CD14-positive monocyte (primary cell): ENCODE results near the gene GAGE12J. TPM values are rescaled to one million over a fixed set of nuclear protein-coding genes. Genes with fewer than 3 reads are reported as not detected.
"Not testable (repeated sequence)": the region's sequence is repeated elsewhere in the genome, so short reads cannot be mapped to it uniquely, and the experiment has no call there.

Experiments used
- DNase-seq, 3 donors: peaks; one replicate each; pipeline ENCODE4 v3.0.0-alpha.2; 2011 to 2022
- H2AFZ ChIP-seq: 2 replicates; pipeline ENCODE4 v1.6.0; 2012; ENCODE audit warnings: mild to moderate bottlenecking, low read depth, low read length, inconsistent platforms; ENCODE audit not compliant: insufficient read depth, poor library complexity, severe bottlenecking
- H3K27ac ChIP-seq, 2 donors: 1 replicate in 1 of 2; 2 replicates in 1 of 2; pipeline ENCODE4 v1.5.1; 2012 to 2013; ENCODE audit warnings: low read length in 2 of 2, control low read depth in 1 of 2, inconsistent platforms in 1 of 2, low read depth in 1 of 2, mild to moderate bottlenecking in 1 of 2
- H3K27me3 ChIP-seq, 2 donors: one replicate each; pipeline versions ENCODE4 v1.6.0 to v1.6.1; 2011 to 2013; ENCODE audit warnings: low read length in 2 of 2; ENCODE audit not compliant: control insufficient read depth in 2 of 2, insufficient read depth in 2 of 2
- H3K36me3 ChIP-seq, 2 donors: replicated peaks in 1 of 2; 1 replicate in 1 of 2; 2 replicates in 1 of 2; pipeline versions ENCODE4 v1.5.1 to v1.6.1; 2012 to 2013; ENCODE audit warnings: low read length in 2 of 2, control low read depth in 1 of 2, inconsistent platforms in 1 of 2, mild to moderate bottlenecking in 1 of 2; ENCODE audit not compliant: insufficient read depth in 2 of 2, control insufficient read depth in 1 of 2
- H3K4me1 ChIP-seq, 2 donors: 1 replicate in 1 of 2; 2 replicates in 1 of 2; pipeline versions ENCODE4 v1.5.1 to v1.6.1; 2012 to 2013; ENCODE audit warnings: low read length in 2 of 2, control low read depth in 1 of 2, inconsistent platforms in 1 of 2, mild to moderate bottlenecking in 1 of 2, moderate library complexity in 1 of 2; ENCODE audit not compliant: insufficient read depth in 2 of 2, control insufficient read depth in 1 of 2
- H3K4me2 ChIP-seq: replicated peaks from 2 replicates; pipeline ENCODE3; 2012; ENCODE audit warnings: low read length, moderate library complexity, mild to moderate bottlenecking; ENCODE audit not compliant: poor library complexity, severe bottlenecking; ENCODE audit errors: extremely low read depth
- H3K4me3 ChIP-seq, 3 experiments: fragments of 200-600 bp in 1 of 3; sonication (generic) in 1 of 3; replicated peaks in 1 of 3; 1 replicate in 2 of 3; 2 replicates in 1 of 3; pipeline ENCODE4 v1.5.1; 2011 to 2013; ENCODE audit warnings: low read length in 3 of 3, mild to moderate bottlenecking in 3 of 3, control low read depth in 2 of 3, low read depth in 2 of 3, inconsistent platforms in 1 of 3, moderate library complexity in 1 of 3
- H3K79me2 ChIP-seq: 2 replicates; pipeline ENCODE4 v1.6.0; 2012; ENCODE audit warnings: mild to moderate bottlenecking, control low read depth, inconsistent platforms, low read length, moderate library complexity; ENCODE audit not compliant: insufficient read depth
- H3K9ac ChIP-seq: 2 replicates; pipeline ENCODE4 v1.6.0; 2017; ENCODE audit warnings: low read length, mild to moderate bottlenecking; ENCODE audit not compliant: insufficient read depth, poor library complexity, severe bottlenecking
- H3K9me3 ChIP-seq, 2 donors: replicated peaks in 1 of 2; 1 replicate in 1 of 2; 2 replicates in 1 of 2; pipeline versions ENCODE4 v1.5.1 to v1.6.1; 2012 to 2013; ENCODE audit warnings: low read length in 2 of 2, control low read depth in 1 of 2; ENCODE audit not compliant: control insufficient read depth in 1 of 2, insufficient read depth in 1 of 2
- H4K20me1 ChIP-seq: 2 replicates; pipeline ENCODE4 v1.6.0; 2012; ENCODE audit warnings: mild to moderate bottlenecking, low read length, control low read depth, moderate library complexity; ENCODE audit not compliant: insufficient read depth
- H3K27ac Mint-ChIP-seq, 7 donors: one replicate each; pipeline ENCODE4 v1.8.0; 2020; ENCODE audit warnings: mild to moderate bottlenecking in 7 of 7, mixed read lengths in 7 of 7, moderate library complexity in 6 of 7, inconsistent platforms in 2 of 7
- H3K27me3 Mint-ChIP-seq, 3 donors: one replicate each; pipeline ENCODE4 v1.8.0; 2021 to 2022; ENCODE audit warnings: low read depth in 3 of 3, mild to moderate bottlenecking in 3 of 3, mixed read lengths in 3 of 3, moderate library complexity in 3 of 3, inconsistent platforms in 1 of 3
- H3K36me3 Mint-ChIP-seq, 2 donors: one replicate each; pipeline ENCODE4 v1.8.0; 2020; ENCODE audit warnings: mixed read lengths in 2 of 2, inconsistent platforms in 1 of 2, mild to moderate bottlenecking in 1 of 2
- H3K4me1 Mint-ChIP-seq: one replicate; pipeline ENCODE4 v1.8.0; 2020; ENCODE audit warnings: mild to moderate bottlenecking, mixed read lengths
- H3K4me3 Mint-ChIP-seq, 2 donors: one replicate each; pipeline ENCODE4 v1.8.0; 2020; ENCODE audit warnings: mild to moderate bottlenecking in 2 of 2, mixed read lengths in 2 of 2, moderate library complexity in 1 of 2
- H3K9me3 Mint-ChIP-seq, 7 donors: one replicate each; pipeline ENCODE4 v1.8.0; 2020 to 2022; ENCODE audit warnings: mixed read lengths in 7 of 7, mild to moderate bottlenecking in 6 of 7, moderate library complexity in 6 of 7, inconsistent platforms in 2 of 7
- WGBS: methylation state at CpG from one replicate; pipeline ENCODE4 v1.1.5; 2013; ENCODE audit warnings: missing lambda C conversion rate; ENCODE audit not compliant: insufficient coverage; 5-methylcytosine and 5-hydroxymethylcytosine counted together
- intact Hi-C, 2 donors: fragments of 100-400 bp; cut with micrococcal nuclease; formaldehyde crosslinking; loops; one replicate each; pipeline versions ENCODE4 v1.15.0 to v1.15.1; 2023
- polyA plus RNA-seq, 3 donors: library from polyadenylated mRNA; depleted of rRNA in 1 of 3; unstranded in 2 of 3; stranded (reverse) in 1 of 3; fragments of 300-500 nt in 2 of 3; fragments of >200 nt in 1 of 3; fragmentation: Illumina TruSeq in 2 of 3; gene quantifications; 1 replicate in 2 of 3; 2 replicates in 1 of 3; pipeline ENCODE4 v1.2.3, GENCODE V29; 2012 to 2021

The GAGE12J gene
- polyA plus RNA-seq, 3 donors: not detected

DNA sequence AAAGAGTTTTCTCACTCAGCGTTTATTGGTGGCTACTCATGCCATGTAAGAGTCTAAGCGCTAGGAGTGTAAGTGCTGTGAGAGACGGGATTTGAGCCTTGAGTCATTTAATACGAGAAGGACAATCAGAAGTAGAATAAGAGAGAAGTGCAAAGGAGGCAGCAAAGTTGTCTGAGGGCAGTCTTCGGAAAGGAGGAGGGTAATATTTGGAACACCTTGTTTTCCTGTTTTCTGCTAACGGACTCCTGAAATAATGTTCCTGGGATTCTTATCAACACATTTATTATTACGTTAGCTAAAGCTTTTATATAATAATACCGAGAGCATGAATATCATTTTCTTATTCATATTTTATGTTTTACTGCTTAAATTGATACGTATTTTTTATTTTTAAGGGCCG is 23.6 kb downstream of the GAGE12J start:
- H3K4me3 Mint-ChIP-seq, H3K36me3 ChIP-seq, H3K27ac Mint-ChIP-seq, H2AFZ ChIP-seq, H3K9me3 ChIP-seq, H3K27me3 ChIP-seq, H3K4me2 ChIP-seq, H3K9me3 Mint-ChIP-seq, H3K36me3 Mint-ChIP-seq, H3K79me2 ChIP-seq, H3K27ac ChIP-seq, intact Hi-C loops, DNase-seq, H3K27me3 Mint-ChIP-seq, H3K4me1 Mint-ChIP-seq, H3K4me3 ChIP-seq, H3K4me1 ChIP-seq, H3K9ac ChIP-seq, H4K20me1 ChIP-seq: not testable (repeated sequence)
- 100% methylated on average over 1 of the region's 10 CpGs for WGBS

DNA sequence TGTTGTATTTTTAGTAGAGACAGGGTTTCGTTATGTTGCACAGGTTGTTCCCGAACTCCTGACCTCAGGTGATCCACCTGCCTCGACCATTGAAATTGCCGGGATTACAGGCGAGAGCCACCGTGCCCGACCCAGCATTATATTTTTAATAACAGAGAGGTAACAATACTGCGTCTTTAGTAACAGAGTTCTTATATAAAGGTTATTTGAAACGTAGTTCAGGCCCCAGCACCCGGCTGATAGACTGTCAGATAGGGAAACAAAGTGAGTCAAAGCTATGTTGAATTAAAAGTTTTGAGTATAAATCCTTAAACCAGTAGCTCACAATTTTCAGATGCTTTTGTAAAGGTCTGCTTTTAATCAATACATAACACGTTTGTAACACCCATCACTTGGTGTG is 24.3 kb downstream of the GAGE12J start:
- intact Hi-C loops, H3K9me3 Mint-ChIP-seq: not testable (repeated sequence)
- 93% methylated on average over 5 of the region's 11 CpGs for WGBS

More for the DNA sequence above, 24.3 kb downstream of the GAGE12J start:
- not testable (repeated sequence) for H3K4me1 Mint-ChIP-seq, H3K36me3 ChIP-seq, H3K4me1 ChIP-seq, H3K4me3 Mint-ChIP-seq, H3K27ac Mint-ChIP-seq, H3K27me3 Mint-ChIP-seq, H3K27me3 ChIP-seq, H3K4me2 ChIP-seq, H3K4me3 ChIP-seq, H3K36me3 Mint-ChIP-seq, H2AFZ ChIP-seq, H3K27ac ChIP-seq, H3K9me3 ChIP-seq, H4K20me1 ChIP-seq, H3K79me2 ChIP-seq, H3K9ac ChIP-seq
- DNase-seq: peak in 1 of 3 donors; percentile 10

Other genes with a start within 250 kb of the GAGE12J start
- 1 to 10 TPM; 4.1 to 7.9 (median 5.5) TPM for gene PRAF2, start 248.0 kb upstream of the GAGE12J start, polyA plus RNA-seq
- 100 to 1,000 TPM in 1 of 3 donors, 10 to 100 TPM in 2; 83.1 to 207 (median 83.8) TPM for gene WDR45, start 242.2 kb upstream of the GAGE12J start, polyA plus RNA-seq
- 10 to 100 TPM; 14.3 to 23.1 (median 18.1) TPM for gene GPKOW, start 198.3 kb upstream of the GAGE12J start, polyA plus RNA-seq
- gene MAGIX, start 159.3 kb upstream of the GAGE12J start, polyA plus RNA-seq: 1 to 10 TPM; 1.1 to 2.0 (median 1.5) TPM
- 100 to 1,000 TPM; 280 to 374 (median 330) TPM for gene PLP2, start 150.1 kb upstream of the GAGE12J start, polyA plus RNA-seq
- 10 to 100 TPM in 1 of 3 donors, 1 to 10 TPM in 2; 4.4 to 22.3 (median 5.4) TPM for gene PRICKLE3, start 135.7 kb upstream of the GAGE12J start, polyA plus RNA-seq
- under 1 TPM; 0.27 to 0.69 (median 0.68) TPM for gene SYP, start 121.8 kb upstream of the GAGE12J start, polyA plus RNA-seq
- gene CACNA1F, start 88.7 kb upstream of the GAGE12J start, polyA plus RNA-seq: under 1 TPM in 1 of 3 donors, not detected in 2; 0.73 TPM
- gene CCDC22, start 86.6 kb upstream of the GAGE12J start, polyA plus RNA-seq: 10 to 100 TPM; 24.8 to 36.3 (median 36.2) TPM
- under 1 TPM in 1 of 3 donors, not detected in 2; 0.10 TPM for gene FOXP3, start 57.3 kb upstream of the GAGE12J start, polyA plus RNA-seq
- 1 to 10 TPM in 2 of 3 donors, under 1 TPM in 1; 0.47 to 1.6 (median 1.6) TPM for gene PPP1R3F, start 52.2 kb upstream of the GAGE12J start, polyA plus RNA-seq
- gene GAGE10, start 18.4 kb upstream of the GAGE12J start, polyA plus RNA-seq: not detected
- not detected for gene GAGE13, start 9.5 kb downstream of the GAGE12J start, polyA plus RNA-seq
- gene GAGE12C, start 210.1 kb downstream of the GAGE12J start, polyA plus RNA-seq: not detected
- not detected for gene GAGE12D, start 219.7 kb downstream of the GAGE12J start, polyA plus RNA-seq
- gene GAGE12E, start 229.3 kb downstream of the GAGE12J start, polyA plus RNA-seq: not detected
- not detected for gene GAGE12F, start 238.8 kb downstream of the GAGE12J start, polyA plus RNA-seq
- gene GAGE12G, start 248.4 kb downstream of the GAGE12J start, polyA plus RNA-seq: not detected